ENCODE data around the gene GJA9.
"Not testable (repeated sequence)": the region's sequence is repeated elsewhere in the genome, so short reads cannot be mapped to it uniquely, and the experiment has no call there.

Gene GJA9

GRCh38 chr1:38873027-38873969 is 8.1 kb downstream of the GJA9 start, which contains the start of gene MYCBP:
Gene MYCBP (minus strand): TSS chr1:38873348. CDS start chr1:38873305, 43 bp downstream.
- peak; percentile 97 for DNase-seq

- no peak for DNase-seq
These were observed 8.9 kb downstream of the GJA9 start for GRCh38 chr1:38872401-38873026.

GRCh38 chr1:38870996-38871395 is 10.4 kb downstream of the GJA9 start:
- no peak for DNase-seq

- no peak for DNase-seq
These were observed 14.2 kb downstream of the GJA9 start for GRCh38 chr1:38867208-38867607.

- no peak for DNase-seq
These were observed 16.2 kb downstream of the GJA9 start for GRCh38 chr1:38865112-38865715.

GRCh38 chr1:38860454-38860795 is 21.0 kb downstream of the GJA9 start:
- no peak for DNase-seq

GRCh38 chr1:38859561-38860453 is 21.6 kb downstream of the GJA9 start, which contains the start of gene RRAGC:
Gene RRAGC (minus strand): TSS chr1:38859772. CDS start chr1:38859646, 126 bp downstream.
- peak; percentile 97 for DNase-seq

GRCh38 chr1:38858833-38859560 is 22.4 kb downstream of the GJA9 start:
- peak; percentile 58 for DNase-seq

GRCh38 chr1:38852780-38853179 is 28.6 kb downstream of the GJA9 start:
- DNase-seq: no peak

GRCh38 chr1:38848071-38848470 is 33.3 kb downstream of the GJA9 start:
- no peak for DNase-seq

- DNase-seq: no peak
These were observed 35.2 kb downstream of the GJA9 start for GRCh38 chr1:38846210-38846609.

GRCh38 chr1:38845088-38845487 is 36.3 kb downstream of the GJA9 start:
- DNase-seq: not testable (repeated sequence)

GRCh38 chr1:38840281-38840680 is 41.1 kb downstream of the GJA9 start:
- no peak for DNase-seq

GRCh38 chr1:38839363-38839762 is 42.0 kb downstream of the GJA9 start:
- no peak for DNase-seq

GRCh38 chr1:38836316-38836715 is 45.1 kb downstream of the GJA9 start:
- not testable (repeated sequence) for DNase-seq

- no peak for DNase-seq
These were observed 46.2 kb downstream of the GJA9 start for GRCh38 chr1:38834937-38835827.

- no peak for DNase-seq
These were observed 47.1 kb downstream of the GJA9 start for GRCh38 chr1:38834221-38834782.

GRCh38 chr1:38833146-38833545 is 48.2 kb downstream of the GJA9 start:
- DNase-seq: no peak

GRCh38 chr1:38832370-38832734 is 49.0 kb downstream of the GJA9 start:
- no peak for DNase-seq

GRCh38 chr1:38831731-38832369 is 49.5 kb downstream of the GJA9 start:
- no peak for DNase-seq

All from activated T-cell treated with anti-CD3 and anti-CD28 coated beads, Interleukin-2, amount 50 U/mL, for 1 hour (primary cell).